GM20000 (cell line): ENCODE data around the gene ABCF3.
"Not testable (repeated sequence)": the region's sequence is repeated elsewhere in the genome, so short reads cannot be mapped to it uniquely, and the experiment has no call there.

Source experiments
- DNase-seq: peaks from one replicate; pipeline ENCODE4 v3.0.0; 2012; ENCODE audit warnings: low spot score
- TF ChIP-seq, protein P1 (sequence below): IDR thresholded peaks from 2 replicates; pipeline ENCODE4 v1.5.1; 2012; ENCODE audit warnings: mild to moderate bottlenecking, control low read depth; ENCODE audit errors: extremely low read depth, missing control alignments

The ABCF3 gene

DNA sequence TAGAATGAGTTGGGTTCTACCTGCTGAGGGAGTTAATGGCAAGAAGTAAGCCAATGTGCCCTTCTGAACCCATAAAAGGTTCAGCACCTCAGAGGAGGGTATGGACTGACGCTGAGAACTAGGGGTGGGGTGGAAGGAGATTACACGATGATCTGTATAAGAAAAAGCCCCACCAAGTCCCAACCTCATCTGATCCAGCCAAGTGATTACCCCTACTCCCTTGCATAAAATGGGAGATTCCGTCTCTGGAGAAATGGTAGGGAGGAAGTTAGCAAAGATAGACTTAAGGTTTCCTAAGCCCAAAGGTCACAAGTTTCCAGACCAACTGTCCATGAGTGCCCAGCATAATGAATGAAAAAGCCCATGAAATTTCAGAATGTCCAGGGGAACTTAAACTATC, 37.9 kb upstream of the ABCF3 start:
- TF ChIP-seq, protein P1, sequence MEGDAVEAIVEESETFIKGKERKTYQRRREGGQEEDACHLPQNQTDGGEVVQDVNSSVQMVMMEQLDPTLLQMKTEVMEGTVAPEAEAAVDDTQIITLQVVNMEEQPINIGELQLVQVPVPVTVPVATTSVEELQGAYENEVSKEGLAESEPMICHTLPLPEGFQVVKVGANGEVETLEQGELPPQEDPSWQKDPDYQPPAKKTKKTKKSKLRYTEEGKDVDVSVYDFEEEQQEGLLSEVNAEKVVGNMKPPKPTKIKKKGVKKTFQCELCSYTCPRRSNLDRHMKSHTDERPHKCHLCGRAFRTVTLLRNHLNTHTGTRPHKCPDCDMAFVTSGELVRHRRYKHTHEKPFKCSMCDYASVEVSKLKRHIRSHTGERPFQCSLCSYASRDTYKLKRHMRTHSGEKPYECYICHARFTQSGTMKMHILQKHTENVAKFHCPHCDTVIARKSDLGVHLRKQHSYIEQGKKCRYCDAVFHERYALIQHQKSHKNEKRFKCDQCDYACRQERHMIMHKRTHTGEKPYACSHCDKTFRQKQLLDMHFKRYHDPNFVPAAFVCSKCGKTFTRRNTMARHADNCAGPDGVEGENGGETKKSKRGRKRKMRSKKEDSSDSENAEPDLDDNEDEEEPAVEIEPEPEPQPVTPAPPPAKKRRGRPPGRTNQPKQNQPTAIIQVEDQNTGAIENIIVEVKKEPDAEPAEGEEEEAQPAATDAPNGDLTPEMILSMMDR: no peak
- no peak for DNase-seq

DNA sequence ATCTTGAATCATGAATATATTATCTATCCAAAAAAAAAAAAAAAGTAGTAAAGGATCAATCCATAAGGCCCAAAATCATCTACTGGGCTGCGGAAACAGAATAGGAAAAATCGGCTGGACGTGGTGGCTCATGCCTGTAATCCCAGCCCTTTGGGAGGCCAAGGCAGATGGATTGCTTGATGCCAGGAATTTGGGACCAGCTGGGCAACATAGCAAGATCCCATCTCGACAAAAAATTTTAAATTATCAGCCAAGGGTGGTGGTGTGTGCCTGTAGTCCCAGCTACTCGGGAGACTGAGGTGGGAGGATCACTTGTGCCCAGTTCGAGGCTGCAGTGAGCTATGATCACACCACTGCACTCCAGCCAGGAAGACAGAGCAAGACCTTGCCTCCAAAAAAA, 36.9 kb upstream of the ABCF3 start:
- DNase-seq: no peak
- TF ChIP-seq, protein P1: no peak

DNA sequence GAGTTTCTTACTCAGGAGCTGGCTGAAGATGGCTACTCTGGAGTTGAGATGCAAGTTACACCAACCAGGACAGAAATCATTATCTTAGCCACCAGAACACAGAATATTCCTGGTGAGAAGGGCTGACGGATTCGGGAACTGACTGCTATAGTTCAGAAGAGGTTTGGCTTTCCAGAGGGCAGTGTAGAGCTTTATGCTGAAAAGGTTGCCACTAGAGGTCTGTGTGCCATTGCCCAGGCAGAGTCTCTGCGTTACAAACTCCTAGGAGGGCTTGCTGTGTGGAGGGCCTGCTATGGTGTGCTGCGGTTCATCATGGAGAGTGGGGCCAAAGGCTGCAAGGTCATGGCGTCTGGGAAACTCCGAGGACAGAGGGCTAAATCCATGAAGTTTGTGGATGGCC, 36.2 kb upstream of the ABCF3 start:
- not testable (repeated sequence) for DNase-seq

DNA sequence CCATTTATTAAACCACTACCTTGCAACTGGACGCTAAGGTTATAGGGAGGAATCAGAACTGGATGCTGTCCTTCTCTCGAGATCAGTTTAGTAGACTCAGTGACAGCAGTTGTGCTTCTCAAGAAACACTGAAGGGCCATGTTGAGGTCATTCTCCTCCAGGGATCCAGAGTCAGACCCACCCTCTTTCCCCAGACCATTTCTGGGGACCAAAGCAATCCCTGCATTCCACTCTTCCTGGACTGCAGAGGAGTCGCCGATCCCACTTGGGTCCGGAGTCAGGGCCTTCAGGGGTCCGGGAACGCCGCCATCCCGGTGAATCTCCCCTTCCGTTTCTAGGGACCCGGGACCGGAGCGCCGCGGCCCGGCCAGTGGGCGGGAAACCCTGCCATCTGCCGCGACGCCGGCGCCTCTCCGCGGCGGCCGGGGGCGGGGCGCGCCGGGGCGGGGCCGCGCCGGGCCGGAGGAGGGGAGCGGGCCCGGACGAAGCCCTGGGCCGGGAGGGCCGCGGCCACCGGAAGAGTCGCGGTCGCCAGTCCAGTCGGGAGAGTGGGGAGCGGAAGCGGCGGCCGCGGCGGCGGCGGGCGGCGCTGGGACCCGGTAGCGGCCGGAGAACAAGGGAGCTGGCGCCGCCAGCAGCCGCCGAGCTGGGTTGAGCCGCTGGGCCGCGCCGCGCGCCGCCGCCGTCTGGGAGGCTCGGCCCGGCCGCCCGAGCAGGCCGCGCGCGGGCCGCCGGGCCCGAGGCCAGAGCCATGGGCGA, 30.9 kb upstream of the ABCF3 start, which contains the start of gene DVL3:
TSS of gene DVL3 (plus strand) at position 493 of the 759 bp plus-strand sequence. CDS start at position 752, 259 bp downstream.
- TF ChIP-seq, protein P1: no peak

DNA sequence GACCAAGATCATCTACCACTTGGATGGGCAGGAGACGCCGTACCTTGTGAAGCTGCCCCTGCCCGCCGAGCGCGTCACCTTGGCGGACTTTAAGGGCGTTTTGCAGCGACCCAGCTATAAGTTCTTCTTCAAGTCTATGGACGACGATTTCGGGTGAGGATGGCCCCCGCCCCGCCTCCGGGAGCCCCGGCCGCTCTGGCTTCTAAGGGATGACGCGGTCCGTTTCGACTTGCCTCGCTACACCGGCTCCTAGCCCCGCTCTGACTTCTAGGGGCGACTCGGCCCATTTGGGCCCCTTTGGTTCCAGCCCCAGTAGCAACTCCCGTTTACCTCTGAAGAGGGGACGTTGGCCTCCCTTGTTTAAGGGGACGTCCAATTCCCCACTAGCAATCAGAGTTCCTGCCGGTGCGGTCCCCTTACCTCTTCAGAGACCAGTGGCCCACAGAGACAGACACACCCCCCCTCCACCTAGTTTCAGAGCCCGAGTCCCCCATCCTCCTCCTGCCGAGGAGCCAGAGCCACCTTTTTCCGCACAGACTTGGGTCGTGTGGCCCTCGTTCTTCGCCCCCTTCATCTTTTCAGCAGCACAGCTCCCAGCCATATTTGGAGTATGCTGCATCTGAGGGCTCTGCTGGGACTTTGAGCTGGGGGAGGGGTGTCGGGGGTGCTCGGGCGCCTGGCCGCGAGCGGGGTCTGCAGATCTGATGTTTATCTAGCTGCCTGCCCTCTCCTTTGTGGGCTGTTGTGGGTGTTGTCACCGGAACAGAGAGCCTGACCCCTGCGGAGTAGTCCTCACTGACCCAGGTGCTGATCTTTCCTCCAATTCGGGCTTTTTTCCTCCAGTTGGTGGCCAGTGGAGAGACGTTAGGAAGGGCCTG, 30.1 kb upstream of the ABCF3 start:
- TF ChIP-seq, protein P1: no peak
- peak; percentile 69 for DNase-seq

More for the DNA sequence above, 30.9 kb upstream of the ABCF3 start, which contains the start of gene DVL3:
- peak; percentile 96 for DNase-seq

DNA sequence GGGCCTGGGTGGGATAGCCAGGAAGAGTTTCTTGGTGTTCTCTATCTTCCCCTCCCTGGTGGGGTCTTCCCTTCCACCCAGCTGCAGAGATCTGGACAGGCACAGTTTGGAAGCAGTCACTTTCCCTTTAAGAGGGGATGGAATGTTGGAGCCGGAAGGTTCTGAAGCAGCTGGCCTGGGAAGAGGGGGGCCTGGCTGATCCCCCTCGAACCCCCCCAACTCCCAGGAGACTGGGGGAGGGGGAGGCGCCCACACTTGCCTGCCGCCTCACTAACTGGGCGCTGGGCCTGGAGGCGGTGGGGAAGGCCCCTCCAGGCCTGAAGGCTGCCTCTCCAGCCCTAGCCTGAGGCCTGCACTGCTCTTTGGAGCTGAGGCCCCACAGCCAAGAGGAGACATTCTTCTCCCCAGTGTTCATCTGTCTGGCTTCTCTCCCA, 29.5 kb upstream of the ABCF3 start:
- TF ChIP-seq, protein P1: no peak
- peak; percentile 50 for DNase-seq

DNA sequence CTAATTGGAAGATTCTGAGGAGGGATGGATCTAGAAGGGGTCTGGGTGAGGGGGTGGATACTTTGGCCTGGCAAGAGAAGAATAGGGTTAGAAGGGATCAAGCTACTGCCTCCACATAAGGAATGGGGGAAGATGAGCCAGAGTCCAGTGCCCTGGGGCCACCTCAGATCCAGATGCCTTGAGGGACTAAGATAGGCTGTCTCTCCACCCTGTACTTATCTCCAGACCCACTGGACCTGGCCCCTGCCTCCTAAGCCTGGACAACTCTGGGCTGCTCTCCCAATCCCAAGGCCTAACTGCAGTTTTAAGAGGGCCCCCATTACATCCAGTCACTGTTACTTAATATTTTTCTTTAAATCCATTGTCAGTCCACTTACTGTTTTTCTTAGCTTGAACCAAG, 28.8 kb upstream of the ABCF3 start:
- no peak for DNase-seq

More for the DNA sequence above, 28.8 kb upstream of the ABCF3 start:
- TF ChIP-seq, protein P1: no peak
